HG03039 (cell line): Measurements from ENCODE around the gene LAMC2.

Source experiments
- ATAC-seq: cut with Tn5 transposase; IDR thresholded peaks from one replicate; pipeline ENCODE4 v1.9.1; 2021; ENCODE audit warnings: mild to moderate bottlenecking, moderate library complexity; ENCODE audit not compliant: unreplicated experiment

LAMC2 gene

DNA sequence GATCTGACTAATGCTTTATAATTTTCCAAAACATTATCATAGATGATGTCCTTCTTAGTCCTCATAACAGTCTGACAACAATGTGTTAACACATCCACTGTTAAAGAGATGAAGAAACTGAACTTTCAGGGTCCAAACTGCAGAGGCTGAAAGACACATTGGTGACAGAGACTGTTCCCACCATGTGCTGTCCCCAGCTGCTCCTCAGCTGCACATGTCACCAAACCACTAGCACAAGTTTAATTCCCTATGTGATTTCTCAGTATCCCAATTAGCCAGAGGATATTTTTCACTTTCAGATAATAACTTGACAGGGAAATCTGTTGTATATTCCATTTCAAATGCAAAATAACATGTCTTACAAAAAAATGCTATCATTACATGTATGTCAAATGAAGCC lies 24.6 kb downstream of the LAMC2 start:
- ATAC-seq, result no peak

DNA sequence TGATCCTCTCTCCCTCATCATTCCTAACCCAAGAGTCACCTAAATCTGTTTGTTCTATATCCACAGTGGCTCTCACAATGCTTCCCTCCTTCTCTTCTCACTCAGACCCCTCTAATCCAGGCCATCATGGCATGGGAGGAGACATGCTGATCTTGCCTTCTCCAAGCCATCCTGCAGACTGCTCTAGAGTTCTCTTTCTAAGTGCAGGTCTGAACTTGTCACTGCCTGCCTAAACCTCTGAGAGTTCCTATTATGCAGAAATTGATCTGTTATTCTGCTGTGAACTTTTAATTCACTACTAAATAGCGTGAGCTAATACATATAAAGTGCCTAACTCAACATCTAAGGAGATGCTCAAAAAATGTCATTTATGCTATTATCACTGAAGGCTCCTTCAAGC lies 26.8 kb downstream of the LAMC2 start:
- no peak for ATAC-seq

DNA sequence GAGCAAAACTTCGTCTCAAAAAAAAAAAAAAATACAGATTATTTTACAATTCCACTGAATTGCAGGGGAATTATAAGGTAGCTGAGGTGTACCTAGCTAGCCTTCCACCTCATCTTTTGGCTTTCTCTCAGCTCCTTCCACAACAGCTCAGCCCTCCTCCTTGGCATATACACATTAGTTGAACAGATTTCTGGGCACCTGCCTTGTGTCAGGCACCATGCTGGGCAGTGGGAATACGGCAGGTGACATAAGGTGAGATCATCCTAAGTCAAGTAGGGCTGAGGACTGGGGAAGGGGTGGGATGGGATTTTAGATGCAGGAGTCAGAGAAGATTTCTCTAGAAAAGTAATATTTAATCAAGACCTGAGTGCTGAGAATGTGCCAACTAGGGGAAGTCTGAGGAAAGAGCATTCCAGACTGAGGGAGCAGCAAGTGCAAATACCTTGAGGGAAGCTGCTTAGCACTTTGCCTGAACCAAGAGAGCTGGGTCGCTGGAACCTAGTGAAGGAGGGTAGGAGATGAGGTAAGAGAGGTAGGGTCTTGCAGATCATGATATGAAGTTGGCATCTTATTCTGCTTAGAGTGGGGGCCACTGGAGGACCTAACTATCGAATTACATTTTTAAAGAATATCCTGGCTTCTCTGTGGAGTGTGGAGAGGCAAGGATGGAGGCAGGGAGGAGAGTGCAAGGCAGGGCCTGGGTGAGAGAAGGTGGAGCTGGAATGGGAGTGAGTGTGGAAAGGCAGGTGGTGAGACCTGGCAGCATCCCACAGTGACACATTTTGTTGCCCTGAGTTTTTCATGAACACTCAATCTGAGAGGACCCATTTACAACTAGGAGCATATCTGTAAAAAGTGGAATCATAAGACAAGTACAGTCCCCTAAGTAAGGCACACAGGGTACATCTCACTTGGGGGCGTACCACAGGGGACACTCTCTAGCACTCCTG lies 28.2 kb downstream of the LAMC2 start:
- no peak for ATAC-seq

- ATAC-seq, result no peak
These were observed 29.1 kb downstream of the LAMC2 start for GRCh38 chr1:183215076-183215720.

DNA sequence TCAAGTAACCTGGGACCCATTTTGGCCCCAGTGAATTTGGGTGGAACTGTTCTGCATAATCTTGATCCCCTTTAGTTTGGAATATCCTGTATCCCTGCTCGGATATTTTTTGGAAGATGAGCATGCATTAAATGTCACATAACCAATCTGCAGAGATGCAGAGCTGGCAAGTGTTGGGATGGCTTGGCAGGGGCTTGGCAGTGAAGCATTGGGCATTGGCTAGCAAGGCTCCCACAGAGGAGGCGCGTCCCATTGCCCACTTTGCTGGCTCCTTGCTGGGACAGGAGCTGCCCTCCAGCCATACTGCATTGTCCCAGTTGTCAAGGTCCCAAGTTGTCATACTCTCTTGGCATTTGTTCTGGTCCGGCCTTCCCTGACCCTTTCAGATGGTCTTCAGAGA lies 29.9 kb downstream of the LAMC2 start:
- ATAC-seq, result no peak

GRCh38 chr1:183218027-183218618 lies 32.1 kb downstream of the LAMC2 start:
- no peak for ATAC-seq

GRCh38 chr1:183218971-183219615 lies 33.0 kb downstream of the LAMC2 start:
- no peak for ATAC-seq

DNA sequence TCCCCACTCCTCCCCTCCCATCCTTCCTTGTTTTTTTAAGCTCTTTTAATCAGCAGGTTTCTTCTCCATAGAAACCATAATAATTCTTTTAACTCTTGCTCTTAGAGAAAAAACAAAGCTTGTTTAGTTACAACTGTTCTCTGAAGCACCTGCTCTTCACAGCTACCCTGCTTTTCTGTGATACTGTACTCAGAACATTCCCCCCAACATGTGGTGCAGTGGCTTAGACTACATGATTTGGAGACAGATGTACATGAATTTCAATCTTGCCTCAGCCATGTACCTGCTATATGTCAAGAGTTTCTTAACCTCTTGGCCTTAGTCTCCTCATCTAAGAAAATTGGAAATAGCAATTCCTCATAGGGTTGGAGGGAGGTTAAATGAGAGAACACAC lies 33.5 kb downstream of the LAMC2 start:
- no peak for ATAC-seq

DNA sequence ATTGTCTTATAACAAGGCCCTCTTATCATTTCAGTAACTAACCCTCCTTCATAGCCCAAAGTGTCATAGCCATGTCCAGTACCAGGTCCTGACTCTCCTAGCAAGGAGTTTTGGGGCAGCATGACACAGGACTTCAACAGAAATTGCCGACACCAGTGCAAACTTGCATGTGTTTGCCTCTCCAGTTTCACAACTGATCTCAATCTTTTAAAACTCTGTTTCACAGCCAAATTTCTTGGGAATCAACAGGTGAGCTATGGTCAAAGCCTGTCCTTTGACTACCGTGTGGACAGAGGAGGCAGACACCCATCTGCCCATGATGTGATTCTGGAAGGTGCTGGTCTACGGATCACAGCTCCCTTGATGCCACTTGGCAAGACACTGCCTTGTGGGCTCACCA lies 36.8 kb downstream of the LAMC2 start:
- no peak for ATAC-seq

DNA sequence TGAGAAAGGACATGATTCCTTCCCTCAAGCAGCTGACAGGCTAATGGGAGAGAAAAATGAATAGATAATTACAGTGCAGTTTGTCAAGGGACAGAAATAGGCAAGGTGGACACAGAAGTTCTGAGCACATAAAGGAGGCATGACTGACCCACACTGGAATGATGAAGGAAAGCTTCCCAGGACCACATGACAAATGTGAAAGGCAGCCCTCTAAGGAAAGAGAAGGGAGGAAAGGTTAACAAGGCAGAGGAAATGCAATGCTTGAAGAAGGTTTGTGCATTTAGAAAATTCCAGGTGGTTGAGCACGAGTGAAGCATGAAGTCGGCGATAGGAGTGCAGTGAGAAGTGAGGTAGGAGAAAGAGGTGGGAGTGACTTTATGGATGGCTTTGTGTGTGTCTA lies 37.4 kb downstream of the LAMC2 start:
- no peak for ATAC-seq

DNA sequence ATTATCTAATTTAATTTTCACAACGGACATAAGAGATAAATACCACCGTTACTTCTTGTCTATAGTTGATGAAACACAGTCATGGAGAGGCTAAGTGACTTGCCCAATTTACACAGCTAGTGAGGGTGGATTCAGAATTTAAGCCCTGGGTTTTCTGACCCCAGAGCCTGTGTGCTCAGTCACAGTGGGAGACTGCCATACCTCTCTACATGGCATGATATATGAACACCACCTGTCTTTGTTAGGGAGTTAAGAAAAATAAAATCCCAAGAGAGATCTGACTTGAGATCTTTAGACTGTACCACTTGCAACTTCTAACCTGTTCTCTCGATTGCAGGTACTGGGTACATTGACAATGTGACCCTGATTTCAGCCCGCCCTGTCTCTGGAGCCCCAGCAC lies 40.3 kb downstream of the LAMC2 start:
- no peak for ATAC-seq

GRCh38 chr1:183226963-183227362 lies 40.9 kb downstream of the LAMC2 start:
- no peak for ATAC-seq

DNA sequence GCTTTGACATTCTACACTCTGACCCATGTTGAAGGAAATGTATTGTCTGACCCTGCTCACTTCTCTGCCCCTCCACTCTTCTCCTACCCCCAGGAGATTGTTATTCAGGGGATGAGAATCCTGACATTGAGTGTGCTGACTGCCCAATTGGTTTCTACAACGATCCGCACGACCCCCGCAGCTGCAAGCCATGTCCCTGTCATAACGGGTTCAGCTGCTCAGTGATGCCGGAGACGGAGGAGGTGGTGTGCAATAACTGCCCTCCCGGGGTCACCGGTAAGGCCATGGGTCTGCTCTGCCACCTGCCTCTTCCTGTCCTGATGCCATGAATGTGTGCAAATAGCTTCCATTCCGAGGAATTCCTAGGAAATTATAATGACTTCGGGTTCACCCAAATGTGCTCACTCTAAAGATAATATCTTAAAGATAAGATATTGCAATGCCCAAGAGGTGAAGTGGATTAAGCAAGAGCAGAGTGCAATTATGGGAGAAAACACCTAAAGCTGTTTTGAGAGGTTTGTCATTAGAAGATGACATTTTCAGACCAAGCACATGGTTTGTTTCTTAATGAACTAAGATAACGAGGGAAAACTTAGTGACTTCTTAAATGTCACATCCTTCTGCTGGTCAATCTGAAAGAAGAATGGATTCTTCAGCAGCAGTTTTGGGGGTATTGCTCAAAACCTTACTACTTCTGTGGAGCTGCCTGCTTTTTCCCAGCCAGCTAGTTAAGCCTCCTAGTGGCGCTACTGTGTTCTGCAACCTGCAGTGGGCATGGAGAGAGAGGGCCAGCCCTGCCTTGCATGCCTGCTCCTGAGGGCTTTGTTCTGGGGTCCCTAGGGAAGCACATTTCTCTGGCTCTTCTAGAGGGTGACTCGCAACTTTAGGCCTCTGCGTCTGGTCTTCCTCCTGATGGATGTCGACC lies 41.6 kb downstream of the LAMC2 start:
- ATAC-seq, result no peak

- ATAC-seq, result no peak
These were observed 42.5 kb downstream of the LAMC2 start for GRCh38 chr1:183228347-183229220.

DNA sequence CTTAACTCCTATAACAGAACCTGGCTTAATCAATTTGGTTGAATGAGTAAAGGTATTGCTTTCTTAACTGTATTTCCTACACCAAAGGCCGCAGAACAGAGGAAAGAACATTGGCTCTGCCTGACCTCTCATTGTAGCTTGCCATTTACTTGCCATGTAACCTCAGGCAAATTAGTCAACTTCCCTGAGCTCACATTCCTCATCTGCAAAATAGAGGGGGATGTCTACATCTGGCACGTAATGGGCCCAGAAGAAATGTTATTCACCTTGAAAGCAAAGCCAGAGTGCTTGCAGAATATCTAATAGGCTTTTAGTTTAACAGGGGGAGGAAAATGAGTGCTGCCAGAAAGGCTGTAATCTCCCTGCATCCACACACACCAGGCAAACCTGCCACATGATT lies 44.3 kb downstream of the LAMC2 start:
- no peak for ATAC-seq

- no peak for ATAC-seq
These were observed 45.5 kb downstream of the LAMC2 start for GRCh38 chr1:183231545-183231944.

DNA sequence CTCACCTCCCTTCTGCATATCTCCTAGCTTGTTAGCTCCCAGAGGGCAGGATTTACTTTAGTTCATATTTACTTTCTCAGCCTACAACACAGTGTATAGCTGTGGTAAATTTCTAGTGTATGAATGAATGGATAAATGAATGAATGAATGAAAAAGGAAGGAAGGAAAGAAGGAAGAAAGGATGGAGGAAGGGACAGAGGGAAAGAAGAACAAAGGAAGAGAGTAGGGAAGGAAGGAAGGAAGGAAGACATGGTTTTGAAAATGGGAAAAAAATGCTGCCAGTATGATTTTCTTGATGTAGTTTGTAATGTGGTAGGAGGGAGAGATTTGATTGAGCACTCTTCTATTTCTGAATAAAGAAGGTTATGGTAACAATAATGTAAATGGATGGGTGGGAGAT lies 47.0 kb downstream of the LAMC2 start:
- ATAC-seq, result no peak

GRCh38 chr1:183234660-183235476 lies 48.8 kb downstream of the LAMC2 start:
- no peak for ATAC-seq

DNA sequence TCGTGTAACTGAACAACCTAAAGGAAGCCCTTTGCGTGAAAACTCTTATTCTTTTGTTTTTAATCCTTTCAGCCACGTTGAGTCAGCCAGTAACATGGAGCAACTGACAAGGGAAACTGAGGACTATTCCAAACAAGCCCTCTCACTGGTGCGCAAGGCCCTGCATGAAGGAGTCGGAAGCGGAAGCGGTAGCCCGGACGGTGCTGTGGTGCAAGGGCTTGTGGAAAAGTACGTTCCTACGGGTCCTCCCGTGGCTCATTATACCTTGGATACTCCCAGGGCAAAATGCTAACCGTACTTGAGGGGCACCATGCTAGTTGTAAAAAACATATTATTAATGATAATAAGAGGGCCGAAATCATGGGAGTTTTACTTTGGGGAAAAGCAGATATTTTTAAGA lies 49.4 kb downstream of the LAMC2 start:
- no peak for ATAC-seq
